ENCODE data around the gene UBFD1.
"Not testable (repeated sequence)": the region's sequence is repeated elsewhere in the genome, so short reads cannot be mapped to it uniquely, and the experiment has no call there.

UBFD1 gene

DNA sequence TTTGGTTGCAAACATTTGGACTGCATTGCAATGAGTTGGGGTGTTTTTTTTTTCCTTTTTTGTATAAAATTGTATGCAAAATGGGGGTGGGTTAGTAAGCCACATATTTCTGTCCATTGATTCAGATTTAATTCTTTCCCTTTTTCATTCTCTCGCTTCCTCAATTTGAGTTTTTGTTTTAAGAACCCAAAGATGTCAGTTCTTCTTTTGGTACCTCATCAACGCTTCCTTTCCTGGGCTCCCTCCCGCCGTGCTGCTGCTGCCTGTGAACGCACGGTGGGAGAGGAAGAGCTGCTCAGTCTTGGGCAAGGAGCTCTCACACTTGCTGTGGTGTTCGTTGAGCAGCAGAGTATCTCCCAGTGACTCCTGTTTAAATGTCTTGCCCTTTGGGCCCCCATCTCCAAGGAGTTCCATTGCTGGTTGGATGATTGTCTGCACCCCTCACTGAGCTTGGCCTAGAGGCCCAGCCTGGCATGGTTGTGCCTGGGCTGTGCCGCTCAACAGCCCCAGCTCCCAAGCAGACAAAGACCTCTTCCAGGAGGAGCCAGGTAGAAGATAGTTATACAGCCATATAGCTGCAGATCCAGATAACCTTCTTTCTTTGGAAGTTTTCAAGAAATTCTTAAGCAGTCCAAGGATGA, 13.6 kb downstream of the UBFD1 start:
- peak in 1 of 2 donors; percentile 3 for DNase-seq

- no peak for DNase-seq
Observed at GRCh38 chr16:23571895-23572294, 14.4 kb downstream of the UBFD1 start.

- DNase-seq, result no peak
Observed at GRCh38 chr16:23572394-23572793, 14.9 kb downstream of the UBFD1 start.

GRCh38 chr16:23573817-23574216, 16.3 kb downstream of the UBFD1 start:
- no peak for DNase-seq

DNA sequence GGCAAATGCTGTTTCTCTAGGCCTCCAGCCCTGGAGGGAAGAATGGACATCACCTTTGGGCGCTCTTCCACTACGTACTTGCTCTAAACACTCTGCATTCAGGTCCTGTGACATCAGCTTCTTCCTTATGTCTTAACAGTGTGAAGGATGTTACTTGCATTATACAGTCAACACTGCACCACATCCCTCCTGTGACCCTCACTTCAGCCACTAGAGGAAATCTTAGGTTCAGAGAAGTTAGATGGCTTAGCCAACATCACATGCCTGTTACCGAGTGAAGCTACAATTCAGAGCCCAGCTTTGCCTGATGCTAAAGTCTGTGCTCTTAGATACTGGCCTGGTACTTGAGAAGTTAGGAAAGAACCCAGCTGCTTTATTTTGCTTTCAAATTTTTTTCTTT, 18.3 kb downstream of the UBFD1 start:
- no peak for DNase-seq

DNA sequence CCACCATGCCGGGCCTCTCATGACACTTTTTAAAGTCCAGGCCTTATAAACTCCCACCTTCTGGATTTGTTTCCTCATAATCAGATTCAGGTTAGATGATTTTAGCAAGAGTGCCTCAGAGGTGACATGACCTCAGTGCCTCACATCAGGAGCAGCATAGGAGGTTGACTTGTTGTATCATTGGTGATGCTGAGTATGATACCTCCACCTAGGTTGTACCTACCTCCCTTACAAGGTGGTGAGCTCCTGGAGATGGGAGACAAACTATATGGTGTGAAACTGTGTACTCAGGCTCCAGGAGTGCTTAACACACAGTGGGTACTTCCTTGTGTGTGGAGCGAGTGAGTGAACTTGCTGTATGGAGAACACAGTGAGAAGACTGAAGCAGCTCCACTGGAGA, 20.0 kb downstream of the UBFD1 start:
- DNase-seq, result no peak

DNA sequence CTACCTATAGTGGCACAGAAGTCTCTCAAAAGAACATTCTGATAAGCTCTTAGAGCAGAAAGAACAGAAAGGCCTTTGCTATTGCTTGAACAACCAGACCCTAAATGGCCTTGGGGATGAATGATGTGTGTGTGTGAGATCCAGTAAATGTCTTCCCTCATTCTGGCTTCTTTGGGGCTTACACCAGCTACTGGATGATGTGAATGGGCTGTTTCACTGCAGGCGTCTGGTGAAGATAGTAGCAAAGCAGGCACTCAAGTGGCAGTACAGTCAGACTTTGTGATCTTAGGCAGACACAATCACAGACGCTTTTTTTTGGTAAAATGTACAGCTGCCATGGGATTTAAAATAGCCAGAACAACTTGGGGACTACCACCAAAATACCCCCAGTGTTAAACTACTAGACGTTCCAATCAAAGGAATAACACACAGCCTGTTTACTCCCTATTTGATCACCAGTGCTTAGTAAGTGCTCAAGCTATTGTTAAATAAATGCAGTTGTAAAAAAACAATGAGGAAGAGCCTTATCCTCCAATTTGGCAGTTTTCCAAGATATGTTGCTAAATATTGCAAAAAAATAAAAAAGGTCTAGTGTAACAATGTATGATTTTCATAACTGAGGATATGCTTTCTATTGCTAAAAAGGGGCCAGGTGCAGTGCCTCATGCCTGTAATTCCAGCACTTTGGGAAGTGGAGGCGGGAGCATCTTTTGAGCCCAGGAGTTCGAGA, 20.7 kb downstream of the UBFD1 start:
- DNase-seq, result no peak

DNA sequence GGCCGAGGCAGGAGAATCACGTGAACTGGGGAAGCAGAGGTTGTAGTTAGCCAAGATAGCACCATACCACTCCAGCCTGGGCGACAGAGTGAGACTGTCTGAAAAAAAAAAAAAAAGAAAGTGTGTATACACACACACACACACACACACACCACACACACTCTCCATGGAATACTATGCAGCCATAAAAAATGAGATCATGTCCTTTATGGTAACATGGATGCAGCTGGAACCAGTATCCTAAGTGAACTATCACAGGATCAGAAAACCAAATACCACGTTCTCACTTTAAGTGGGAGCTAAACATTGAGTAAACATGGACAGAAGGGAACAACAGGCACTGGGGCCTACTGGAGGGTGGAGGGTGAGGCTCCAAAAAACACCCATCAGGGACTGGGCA, 21.8 kb downstream of the UBFD1 start:
- DNase-seq, result no peak

DNA sequence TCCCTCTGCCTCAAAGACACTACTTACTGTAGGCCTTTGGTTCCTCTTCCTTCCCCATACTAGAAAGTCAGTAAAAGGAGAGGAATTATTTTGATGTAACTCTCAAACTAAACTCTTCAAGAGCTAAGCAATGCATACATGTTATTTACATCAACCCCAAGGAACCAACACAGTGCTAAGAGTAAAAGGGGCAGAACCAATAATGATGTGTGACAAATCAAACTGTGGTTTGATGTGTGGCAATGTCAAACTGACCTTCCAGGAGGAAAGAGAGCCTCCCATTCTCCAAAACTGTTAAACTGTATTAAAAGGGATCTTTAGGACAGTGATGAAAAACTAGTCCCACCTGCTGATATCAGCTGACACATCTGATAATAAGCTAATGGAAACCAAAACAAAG, 22.9 kb downstream of the UBFD1 start:
- no peak for DNase-seq

DNA sequence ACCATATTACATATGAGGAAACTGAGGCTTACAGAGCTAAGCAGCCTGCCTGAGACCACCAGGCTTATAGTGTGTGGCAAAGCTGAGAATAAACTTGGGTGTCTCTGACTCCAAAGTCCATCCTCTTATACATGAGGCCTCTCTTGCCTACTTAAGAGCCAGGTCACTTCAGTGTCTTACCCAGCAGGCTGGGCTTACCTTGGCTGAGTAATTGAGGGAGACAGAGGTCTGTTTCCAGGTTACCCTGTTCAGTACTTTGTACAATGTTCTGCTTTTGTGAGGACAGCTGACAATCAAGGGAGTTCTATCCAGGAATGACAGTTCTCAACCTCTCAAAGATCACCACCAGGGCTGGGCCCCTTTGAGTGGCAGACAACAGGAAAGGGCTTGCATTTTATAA, 24.2 kb downstream of the UBFD1 start:
- no peak for DNase-seq

- DNase-seq, result not testable (repeated sequence)
Observed at GRCh38 chr16:23583271-23583670, 25.7 kb downstream of the UBFD1 start.

DNA sequence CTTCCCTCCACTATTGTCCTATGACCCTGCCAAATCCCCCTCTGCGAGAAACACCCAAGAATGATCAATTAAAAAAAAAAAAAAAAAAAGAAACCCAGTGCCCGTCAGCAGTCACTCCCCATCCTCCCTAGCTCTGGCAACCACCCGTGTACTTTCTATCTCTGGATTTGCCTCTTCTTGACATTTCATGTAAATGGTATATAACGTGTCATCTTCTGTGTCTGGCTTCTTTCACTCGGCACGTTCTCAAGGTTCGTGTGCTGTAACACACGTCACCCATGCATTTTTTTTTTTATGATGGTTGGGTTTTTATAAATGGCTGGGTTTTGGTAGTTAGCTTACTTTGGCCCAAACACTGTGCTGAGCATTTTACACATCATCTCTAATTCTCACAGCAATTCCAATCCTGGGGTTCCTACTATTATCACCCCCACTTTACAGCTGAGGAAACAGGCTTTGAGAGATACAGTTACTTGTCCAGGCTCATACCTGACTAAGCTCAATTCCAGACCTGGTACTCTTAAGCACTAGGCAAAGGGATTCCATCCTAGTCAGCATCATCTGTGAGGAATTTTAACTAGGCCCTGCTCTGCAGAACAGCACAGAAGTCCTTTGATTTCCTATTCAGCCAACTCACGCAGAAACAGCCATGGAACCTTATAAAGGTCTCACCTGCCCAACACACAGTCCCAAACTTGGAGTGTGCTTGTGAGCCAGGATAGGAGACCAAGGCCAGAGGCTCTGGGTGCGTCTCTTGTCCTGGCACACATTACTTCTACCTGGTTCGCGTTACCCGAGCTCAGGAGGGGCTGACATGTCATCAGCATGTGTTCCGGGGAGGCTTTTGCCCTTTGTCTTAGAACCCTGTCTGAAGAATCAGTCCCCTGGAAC, 26.9 kb downstream of the UBFD1 start:
- DNase-seq, result no peak

GRCh38 chr16:23587726-23588125, 30.2 kb downstream of the UBFD1 start:
- no peak for DNase-seq

DNA sequence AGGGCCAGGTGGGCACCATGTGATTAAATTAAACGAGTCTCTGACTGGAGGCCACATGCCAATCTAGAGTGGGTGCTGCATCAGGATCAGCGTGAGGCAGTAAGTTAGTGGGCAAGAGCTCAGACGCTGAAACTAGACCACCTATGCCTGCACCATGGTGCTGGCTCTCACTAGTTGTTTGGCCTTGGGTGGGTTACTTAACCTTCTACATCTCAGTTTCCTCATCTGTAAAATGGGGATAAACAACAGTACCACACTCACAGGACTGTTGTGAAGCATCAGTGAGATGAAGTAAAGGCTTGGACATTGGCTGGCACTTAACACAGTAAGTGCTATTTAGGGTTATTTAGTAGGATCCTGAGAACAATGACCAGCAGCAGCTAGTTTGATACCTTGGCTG, 32.7 kb downstream of the UBFD1 start:
- no peak for DNase-seq

DNA sequence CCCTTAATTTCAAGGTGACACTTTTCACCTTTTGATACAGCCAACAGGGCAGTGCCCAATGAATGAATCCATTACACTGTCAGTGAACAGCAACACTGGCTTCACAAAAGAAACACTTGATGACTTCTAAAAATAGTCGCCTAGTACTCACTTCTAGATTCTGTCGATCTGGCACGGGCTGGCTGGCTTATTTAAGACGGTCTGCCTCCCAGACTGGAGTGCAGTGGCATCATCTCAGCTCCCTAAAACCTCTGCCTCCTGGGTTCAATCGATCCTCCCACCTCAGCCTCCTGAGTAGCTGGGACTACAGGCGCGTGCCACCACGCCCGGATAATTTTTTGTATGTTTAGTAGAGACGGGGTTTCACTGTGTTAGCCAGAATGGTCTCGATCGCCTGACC, 36.7 kb downstream of the UBFD1 start:
- no peak for DNase-seq

DNA sequence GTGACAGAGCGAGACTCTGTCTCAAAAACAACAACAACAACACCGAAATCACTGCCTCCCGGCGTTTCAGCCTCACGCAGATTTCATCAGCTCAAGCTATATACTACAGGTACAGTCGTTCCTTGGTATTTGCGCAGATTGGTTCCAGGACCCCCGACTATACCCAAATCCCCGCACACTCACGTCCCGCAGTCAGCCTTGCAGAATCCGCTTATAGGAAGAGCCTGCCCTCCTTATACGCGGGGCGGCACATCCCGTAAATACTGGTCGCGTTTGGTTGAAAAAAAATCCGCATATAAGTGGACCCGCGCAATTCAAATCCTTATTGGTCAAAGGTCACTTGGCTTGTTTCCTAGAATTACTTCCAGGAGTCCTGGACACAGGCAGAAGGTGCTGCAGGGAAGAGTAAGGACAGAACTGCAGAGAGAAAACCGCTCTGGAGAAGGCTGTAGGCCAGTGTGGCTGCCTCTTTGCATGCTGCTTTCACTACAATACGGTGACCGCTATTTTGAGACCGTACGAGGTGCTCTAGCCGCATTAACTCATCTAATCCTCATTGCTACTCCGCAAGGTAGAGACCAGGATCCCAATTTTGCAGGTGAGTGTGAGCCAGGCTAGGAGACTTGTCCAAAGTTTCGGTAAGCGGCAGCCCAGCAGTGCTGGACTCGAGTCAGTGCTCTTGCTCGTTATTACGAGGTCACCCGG, 37.9 kb downstream of the UBFD1 start:
- no peak for DNase-seq

- DNase-seq, result peak; percentile 72 to 74
Observed at GRCh38 chr16:23595951-23596720, 38.6 kb downstream of the UBFD1 start, which contains the start of gene NDUFAB1. Gene NDUFAB1 (minus strand): TSS chr16:23596316. CDS start chr16:23596290, 26 bp downstream.

DNA sequence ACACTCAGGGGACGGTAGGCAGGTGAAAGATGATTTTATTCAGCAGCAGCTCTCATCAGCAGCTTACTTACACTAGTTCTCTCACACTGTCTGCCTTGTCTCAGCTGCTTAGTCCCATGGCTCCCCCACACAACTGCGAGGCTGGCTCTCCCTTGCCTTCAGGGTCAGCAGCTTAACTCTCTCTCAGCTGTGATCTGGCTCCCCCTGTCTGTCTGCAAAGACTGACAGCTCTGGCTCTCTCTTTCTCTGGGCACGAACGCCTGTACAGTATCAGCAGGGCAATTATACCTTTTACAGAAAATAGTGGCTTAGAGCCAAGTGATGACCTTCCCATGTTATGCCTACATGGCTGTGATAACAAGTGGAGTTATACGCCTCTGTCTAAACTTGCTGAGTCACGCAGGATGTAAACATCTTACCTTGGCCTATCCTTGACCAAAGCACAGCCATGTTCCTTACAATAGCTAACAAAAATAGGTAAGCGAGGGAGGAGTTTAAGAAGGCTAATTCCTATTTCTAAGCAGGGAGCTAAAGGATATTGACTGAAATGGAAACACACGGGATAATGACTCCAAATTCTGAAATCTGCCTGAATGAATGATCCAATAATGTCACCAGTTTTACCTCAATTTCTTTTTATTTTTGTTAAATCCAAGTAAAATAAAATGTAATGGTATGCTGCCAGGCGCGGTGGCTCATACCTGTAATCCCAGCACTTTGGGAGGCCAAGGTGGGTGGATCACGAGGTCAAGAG, 39.7 kb downstream of the UBFD1 start:
- DNase-seq, result peak in 1 of 2 donors; percentile 13

GRCh38 chr16:23607726-23608125, 50.2 kb downstream of the UBFD1 start:
- no peak for DNase-seq

GRCh38 chr16:23608194-23608593, 50.7 kb downstream of the UBFD1 start:
- no peak for DNase-seq

DNA sequence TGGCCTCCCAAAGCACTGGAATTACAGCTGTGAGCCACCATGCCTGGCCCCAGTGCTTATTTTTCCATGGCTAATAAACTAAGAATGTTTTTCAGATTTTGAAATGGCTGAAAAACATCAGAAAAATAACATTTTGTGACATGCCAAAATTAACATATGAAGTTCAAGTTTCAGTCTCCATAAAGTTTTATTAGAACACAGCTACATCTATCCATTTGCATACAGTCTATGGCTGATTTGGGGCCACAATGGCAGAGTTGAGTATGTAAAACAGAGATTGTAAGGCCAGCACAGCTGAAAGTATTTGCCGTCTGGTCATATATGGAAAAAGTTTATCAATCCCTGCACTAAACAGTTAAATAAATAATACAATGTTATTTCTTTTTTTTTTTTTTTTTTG, 52.4 kb downstream of the UBFD1 start:
- DNase-seq, result no peak

Data from bone marrow (tissue), 2 donors.